Natural killer cell (primary cell): ENCODE data around the gene SLC6A6. TPM values are rescaled to one million over a fixed set of nuclear protein-coding genes. Genes with fewer than 3 reads are reported as not detected.

Experiments used
- ATAC-seq, 3 donors: fragments of 150-1000 bp in 2 of 3; fragments of 200-7000 bp in 1 of 3; cut with Tn5 transposase; 1 replicate in 1 of 3; 2 replicates in 2 of 3; pipeline ENCODE4 v1.10.0; 2021; ENCODE audit warnings: mild to moderate bottlenecking in 2 of 3, moderate library complexity in 2 of 3
- DNase-seq, 2 donors: peaks; one replicate each; pipeline versions ENCODE4 v3.0.0 to v3.0.0-alpha.2; 2013 to 2021; ENCODE audit warnings: mixed read lengths in 1 of 2
- H3K27ac ChIP-seq: one replicate; pipeline ENCODE4 v1.5.1; 2013; ENCODE audit warnings: mild to moderate bottlenecking, low read length
- H3K27me3 ChIP-seq: one replicate; pipeline ENCODE4 v1.6.1; 2013; ENCODE audit warnings: low read length; ENCODE audit not compliant: control insufficient read depth, insufficient read depth
- H3K36me3 ChIP-seq: one replicate; pipeline ENCODE4 v1.6.1; 2013; ENCODE audit warnings: low read length; ENCODE audit not compliant: control insufficient read depth, insufficient read depth
- H3K4me1 ChIP-seq: one replicate; pipeline ENCODE4 v1.6.1; 2013; ENCODE audit warnings: low read length; ENCODE audit not compliant: control insufficient read depth, insufficient read depth
- H3K4me3 ChIP-seq: one replicate; pipeline ENCODE4 v1.5.1; 2013; ENCODE audit warnings: low read length
- H3K9me3 ChIP-seq: one replicate; pipeline ENCODE4 v1.6.1; 2013; ENCODE audit warnings: low read length; ENCODE audit not compliant: control insufficient read depth, insufficient read depth
- H3K27ac Mint-ChIP-seq, 2 donors: one replicate each; pipeline ENCODE4 v1.8.0; 2022; ENCODE audit warnings: mild to moderate bottlenecking in 2 of 2, mixed read lengths in 2 of 2, moderate library complexity in 1 of 2
- H3K27me3 Mint-ChIP-seq, 2 donors: one replicate each; pipeline ENCODE4 v1.8.0; 2022; ENCODE audit warnings: low read depth in 2 of 2, mixed read lengths in 2 of 2
- H3K36me3 Mint-ChIP-seq: one replicate; pipeline ENCODE4 v1.8.0; 2022; ENCODE audit warnings: mixed read lengths
- H3K4me1 Mint-ChIP-seq, 2 donors: one replicate each; pipeline ENCODE4 v1.8.0; 2022; ENCODE audit warnings: mixed read lengths in 2 of 2
- H3K4me3 Mint-ChIP-seq: one replicate; pipeline ENCODE4 v1.8.0; 2022; ENCODE audit warnings: mild to moderate bottlenecking, moderate library complexity, mixed read lengths
- H3K9me3 Mint-ChIP-seq, 2 donors: one replicate each; pipeline ENCODE4 v1.8.0; 2022; ENCODE audit warnings: mixed read lengths in 2 of 2
- CTCF ChIP-seq: fragments of 200-600 bp; IDR thresholded peaks from one replicate; pipeline ENCODE4 v1.8.0; 2022; ENCODE audit warnings: antibody characterized with exemption
- WGBS: methylation state at CpG from one replicate; pipeline ENCODE4 v1.1.7; 2013; ENCODE audit warnings: missing lambda C conversion rate; ENCODE audit not compliant: insufficient coverage; 5-methylcytosine and 5-hydroxymethylcytosine counted together
- intact Hi-C: fragments of 100-400 bp; cut with micrococcal nuclease; formaldehyde crosslinking; loops from one replicate; pipeline ENCODE4 v1.14.2; 2022
- total RNA-seq, 4 donors: library from RNA; stranded (reverse); fragments of 120-200 nt in 1 of 4; gene quantifications; one replicate each; pipeline versions ENCODE4 v1.2.3 to v1.2.4, GENCODE V29; 2013 to 2022

Gene SLC6A6
- total RNA-seq, 3 donors from 2014 or later (not counting 1 experiment from before 2014, with no cell fraction given): 43.7 to 55.4 (median 50.1) TPM

GRCh38 chr3:14484741-14485140 lies 82.3 kb downstream of the SLC6A6 start:
- H3K4me3 Mint-ChIP-seq: no peak overlapping the region
- H3K36me3 Mint-ChIP-seq: peaks cover 18% of the 10 kb centered on the region
- no peaks in the 10 kb centered on the region for H3K4me1 Mint-ChIP-seq
- Histone ChIP-seq H3K36me3 (peaks cover 42% of the 10 kb centered on the region), H3K27me3 (no peaks in the 10 kb centered on the region), H3K4me3 (no peak overlapping the region), H3K9me3 (no peaks in the 10 kb centered on the region), H3K4me1 (no peaks in the 10 kb centered on the region), H3K27ac (no peak overlapping the region)
- no peak overlapping the region for H3K27ac Mint-ChIP-seq
- TF ChIP-seq CTCF: no peak
- no peaks in the 10 kb centered on the region for H3K9me3 Mint-ChIP-seq
- no peaks in the 10 kb centered on the region for H3K27me3 Mint-ChIP-seq
- ATAC-seq (no peak), DNase-seq (no peak)
- 93% methylated on average over 17 of the region's 17 CpGs for WGBS
- intact Hi-C loops: no loop called here

- peaks cover 36% of the 10 kb centered on the region for H3K36me3 ChIP-seq
- no peaks in the 10 kb centered on the region for H3K27me3 ChIP-seq
- intact Hi-C loops: no loop called here
- Mint-ChIP-seq H3K4me3 (no peak overlapping the region), H3K9me3 (no peaks in the 10 kb centered on the region), H3K4me1 (no peaks in the 10 kb centered on the region), H3K27me3 (no peaks in the 10 kb centered on the region), H3K27ac (peak overlapping the region in 1 of 2 donors; percentile 56), H3K36me3 (peaks cover 18% of the 10 kb centered on the region)
- H3K27ac ChIP-seq: no peak overlapping the region
- H3K4me3 ChIP-seq: no peak overlapping the region
- WGBS: 93% methylated on average over 3 of the region's 3 CpGs
- H3K9me3 ChIP-seq: no peaks in the 10 kb centered on the region
- no peak for ATAC-seq
- no peak for TF ChIP-seq CTCF
- no peak for DNase-seq
- no peaks in the 10 kb centered on the region for H3K4me1 ChIP-seq
Observed at GRCh38 chr3:14485981-14486380, 83.6 kb downstream of the SLC6A6 start.

- Mint-ChIP-seq H3K27ac (no peak overlapping the region), H3K27me3 (no peaks in the 10 kb centered on the region), H3K36me3 (peaks cover 18% of the 10 kb centered on the region), H3K4me3 (no peak overlapping the region), H3K9me3 (no peaks in the 10 kb centered on the region), H3K4me1 (no peaks in the 10 kb centered on the region)
- Histone ChIP-seq H3K4me1 (no peaks in the 10 kb centered on the region), H3K4me3 (no peak overlapping the region), H3K27me3 (no peaks in the 10 kb centered on the region), H3K36me3 (peaks cover 33% of the 10 kb centered on the region), H3K27ac (no peak overlapping the region), H3K9me3 (no peaks in the 10 kb centered on the region)
- DNase-seq: no peak
- ATAC-seq: no peak
- intact Hi-C loops: no loop called here
- TF ChIP-seq CTCF: no peak
- whole genome bisulfite sequencing: 84% methylated on average over 5 of the region's 5 CpGs
Observed at GRCh38 chr3:14486460-14486859, 84.1 kb downstream of the SLC6A6 start.

GRCh38 chr3:14487086-14487485 lies 84.7 kb downstream of the SLC6A6 start:
- no peak overlapping the region for H3K4me3 Mint-ChIP-seq
- no peak overlapping the region for H3K27ac Mint-ChIP-seq
- Histone ChIP-seq H3K4me1 (no peaks in the 10 kb centered on the region), H3K27ac (no peak overlapping the region), H3K9me3 (no peaks in the 10 kb centered on the region), H3K4me3 (no peak overlapping the region), H3K36me3 (peaks cover 26% of the 10 kb centered on the region), H3K27me3 (no peaks in the 10 kb centered on the region)
- H3K9me3 Mint-ChIP-seq: no peaks in the 10 kb centered on the region
- intact Hi-C loops: no loop called here
- H3K4me1 Mint-ChIP-seq: no peaks in the 10 kb centered on the region
- 97% methylated on average over 8 of the region's 8 CpGs for WGBS
- ATAC-seq: no peak
- no peak for TF ChIP-seq CTCF
- DNase-seq: no peak
- peaks cover 18% of the 10 kb centered on the region for H3K36me3 Mint-ChIP-seq
- H3K27me3 Mint-ChIP-seq: no peaks in the 10 kb centered on the region
